HUDEP-2 (cell line): ENCODE data around the gene MPRIP.
A peak's percentile ranks its signal among the peaks of the same experiment; 100 is the strongest.

Experiments
- DNase-seq, 76 experiments: peaks; one replicate each; lab custom pipeline; 2025; ENCODE audit not compliant: unreplicated experiment in 76 of 76; lab: John Stamatoyannopoulos, UW

The MPRIP gene

GRCh38 chr17:17104036-17104435 lies 61.8 kb downstream of the MPRIP start:
- DNase-seq, result no peak

GRCh38 chr17:17104494-17104893 lies 62.2 kb downstream of the MPRIP start:
- DNase-seq, result no peak

- no peak for DNase-seq
Measured at GRCh38 chr17:17105976-17106375, 63.7 kb downstream of the MPRIP start.

GRCh38 chr17:17106756-17107155 lies 64.5 kb downstream of the MPRIP start:
- no peak for DNase-seq

- peak in 1 of 76 experiments; percentile 5 for DNase-seq
Measured at GRCh38 chr17:17107281-17107680, 65.0 kb downstream of the MPRIP start.

GRCh38 chr17:17107891-17108431 lies 65.7 kb downstream of the MPRIP start:
- no peak for DNase-seq

GRCh38 chr17:17108451-17109049 lies 66.3 kb downstream of the MPRIP start:
- peak in 20 of 76 experiments; percentile 5 to 38 (median 20) for DNase-seq

GRCh38 chr17:17109256-17109655 lies 67.0 kb downstream of the MPRIP start:
- peak in 59 of 76 experiments; percentile 6 to 62 (median 34) for DNase-seq

GRCh38 chr17:17109907-17110306 lies 67.7 kb downstream of the MPRIP start:
- peak in 74 of 76 experiments; percentile 43 to 96 (median 86) for DNase-seq

GRCh38 chr17:17110520-17110919 lies 68.3 kb downstream of the MPRIP start:
- DNase-seq, result no peak

- DNase-seq, result peak in 70 of 76 experiments; percentile 16 to 77 (median 52)
Measured at GRCh38 chr17:17111401-17112393, 69.4 kb downstream of the MPRIP start.

- DNase-seq, result no peak
Measured at GRCh38 chr17:17112628-17113200, 70.5 kb downstream of the MPRIP start.

GRCh38 chr17:17114592-17115225 lies 72.5 kb downstream of the MPRIP start:
- DNase-seq, result no peak

- no peak for DNase-seq
Measured at GRCh38 chr17:17115620-17116019, 73.4 kb downstream of the MPRIP start.

- no peak for DNase-seq
Measured at GRCh38 chr17:17116406-17116805, 74.1 kb downstream of the MPRIP start.

GRCh38 chr17:17117923-17118322 lies 75.7 kb downstream of the MPRIP start:
- DNase-seq, result no peak

GRCh38 chr17:17118399-17118798 lies 76.1 kb downstream of the MPRIP start:
- DNase-seq, result no peak

- DNase-seq, result peak in 20 of 76 experiments; percentile 6 to 42 (median 28)
Measured at GRCh38 chr17:17119106-17119505, 76.8 kb downstream of the MPRIP start.

- no peak for DNase-seq
Measured at GRCh38 chr17:17119533-17119932, 77.3 kb downstream of the MPRIP start.

- peak in 24 of 76 experiments; percentile 7 to 50 (median 20) for DNase-seq
Measured at GRCh38 chr17:17120294-17120693, 78.0 kb downstream of the MPRIP start.

- no peak for DNase-seq
Measured at GRCh38 chr17:17120701-17121100, 78.4 kb downstream of the MPRIP start.
